Amniotic stem cell (primary cell): Measurements from ENCODE around the gene CNPPD1.

Experiments
- DNase-seq: peaks from one replicate; lab custom pipeline; 2025; lab: John Stamatoyannopoulos, UW

CNPPD1 gene

GRCh38 chr2:219122202-219122980, 54.3 kb downstream of the CNPPD1 start:
- DNase-seq, result no peak
